GM12892 (cell line): ENCODE data around the gene PSTPIP1.

ENCODE experiments used
- DNase-seq: peaks from one replicate; pipeline ENCODE4 v3.0.0; 2011; ENCODE audit not compliant: insufficient read length
- FAIRE-seq: peaks from 2 replicates; lab custom pipeline; 2011; peaks lifted over from hg19 to GRCh38; lab: Jason Lieb, UNC
- POLR2A ChIP-seq: IDR thresholded peaks from 2 replicates; pipeline ENCODE4 v1.6.1; 2011; ENCODE audit warnings: low read depth, low read length, control low read depth
- POLR2AphosphoS5 ChIP-seq: IDR thresholded peaks from 2 replicates; pipeline ENCODE4 v1.6.1; 2011; ENCODE audit warnings: low read depth, low read length, control low read depth
- TAF1 ChIP-seq: IDR thresholded peaks from 2 replicates; pipeline ENCODE4 v1.6.1; 2011; ENCODE audit warnings: low read depth, mild to moderate bottlenecking, control low read depth, low read length, borderline replicate concordance

PSTPIP1 gene

DNA sequence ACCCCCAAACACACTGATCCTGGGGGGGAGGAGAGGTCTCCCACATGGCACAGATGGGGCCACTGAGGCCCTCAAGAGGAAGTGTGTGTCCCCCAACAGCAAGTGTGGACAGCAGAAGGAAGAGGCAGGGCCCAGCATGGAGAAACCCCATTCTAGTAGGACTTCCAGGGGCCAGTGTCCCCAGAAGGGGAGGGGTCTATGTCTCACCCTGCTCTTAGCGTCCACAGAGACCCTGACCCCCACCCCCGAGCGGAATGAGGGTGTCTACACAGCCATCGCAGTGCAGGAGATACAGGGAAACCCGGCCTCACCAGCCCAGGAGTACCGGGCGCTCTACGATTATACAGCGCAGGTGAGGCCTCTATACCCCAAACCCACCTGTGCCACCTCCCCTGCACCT lies 40.7 kb downstream of the PSTPIP1 start:
- DNase-seq (no peak), FAIRE-seq (no peak)
- no peak for TF ChIP-seq TAF1
- no peak for TF ChIP-seq POLR2A
- TF ChIP-seq POLR2AphosphoS5 = no peak

DNA sequence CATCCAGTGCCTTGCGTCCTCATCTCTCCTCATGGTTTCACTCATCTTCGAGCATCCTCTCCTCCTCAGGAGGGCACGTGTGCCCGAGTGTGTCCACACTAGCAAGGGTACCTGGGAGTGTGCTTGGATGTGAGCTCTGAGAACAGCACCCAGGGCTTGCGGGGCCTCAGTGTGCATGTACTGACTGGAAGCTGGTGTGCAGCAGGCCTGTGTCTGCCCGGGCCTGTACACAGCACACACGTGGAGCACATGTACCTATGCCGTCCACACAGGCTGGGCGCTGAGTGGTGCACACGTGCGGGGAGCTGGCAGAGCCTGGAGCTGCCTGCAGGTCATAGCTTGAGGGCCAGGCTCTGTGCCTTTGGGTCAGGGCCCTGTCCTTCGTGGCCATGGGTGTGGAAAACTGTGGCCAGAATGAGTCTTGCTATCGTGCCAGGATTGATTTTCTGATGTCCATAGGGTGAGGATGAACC lies 41.1 kb downstream of the PSTPIP1 start:
- TF ChIP-seq POLR2A = no peak
- TF ChIP-seq POLR2AphosphoS5 = 0 out of 2 replicates have a peak, but pooled peaks have one; percentile 3
- FAIRE-seq (no peak), DNase-seq (peak; percentile 6)

DNA sequence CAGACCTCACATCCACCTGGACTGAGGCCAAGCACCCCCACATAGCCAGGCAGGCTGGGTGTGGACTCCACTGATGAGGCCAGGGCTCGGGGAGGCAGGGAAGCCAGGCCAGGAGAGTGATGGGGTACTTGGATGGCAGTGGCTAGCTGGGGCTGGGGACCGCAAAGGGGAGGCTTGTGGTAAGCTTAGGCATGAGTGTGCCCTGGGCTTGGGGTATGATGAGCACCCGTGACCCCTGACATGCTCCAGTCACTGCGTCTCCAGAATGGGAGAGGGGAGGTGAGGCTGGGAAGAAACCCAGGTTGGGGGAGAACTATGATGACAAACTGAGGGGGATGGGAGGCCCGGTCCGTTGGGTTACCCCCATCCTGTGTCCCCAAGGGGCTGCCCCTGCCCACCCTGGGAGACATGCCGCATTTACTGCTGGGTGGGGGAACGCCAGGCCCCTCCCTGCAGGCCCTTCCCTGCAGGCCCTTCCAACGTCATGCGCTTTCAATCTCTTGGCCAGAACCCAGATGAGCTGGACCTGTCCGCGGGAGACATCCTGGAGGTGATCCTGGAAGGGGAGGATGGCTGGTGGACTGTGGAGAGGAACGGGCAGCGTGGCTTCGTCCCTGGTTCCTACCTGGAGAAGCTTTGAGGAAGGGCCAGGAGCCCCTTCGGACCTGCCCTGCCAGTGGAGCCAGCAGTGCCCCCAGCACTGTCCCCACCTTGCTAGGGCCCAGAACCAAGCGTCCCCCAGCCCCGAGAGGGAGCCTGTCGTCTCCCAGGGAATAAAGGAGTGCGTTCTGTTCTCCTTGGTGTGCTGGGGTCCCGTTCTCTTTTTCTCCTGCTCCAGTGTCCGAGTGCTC lies 41.8 kb downstream of the PSTPIP1 start:
- DNase-seq (peak; percentile 13), FAIRE-seq (no peak)
- TF ChIP-seq POLR2AphosphoS5 (0 out of 2 replicates have a peak, but pooled peaks have one; percentile 4), POLR2A (no peak)

DNA sequence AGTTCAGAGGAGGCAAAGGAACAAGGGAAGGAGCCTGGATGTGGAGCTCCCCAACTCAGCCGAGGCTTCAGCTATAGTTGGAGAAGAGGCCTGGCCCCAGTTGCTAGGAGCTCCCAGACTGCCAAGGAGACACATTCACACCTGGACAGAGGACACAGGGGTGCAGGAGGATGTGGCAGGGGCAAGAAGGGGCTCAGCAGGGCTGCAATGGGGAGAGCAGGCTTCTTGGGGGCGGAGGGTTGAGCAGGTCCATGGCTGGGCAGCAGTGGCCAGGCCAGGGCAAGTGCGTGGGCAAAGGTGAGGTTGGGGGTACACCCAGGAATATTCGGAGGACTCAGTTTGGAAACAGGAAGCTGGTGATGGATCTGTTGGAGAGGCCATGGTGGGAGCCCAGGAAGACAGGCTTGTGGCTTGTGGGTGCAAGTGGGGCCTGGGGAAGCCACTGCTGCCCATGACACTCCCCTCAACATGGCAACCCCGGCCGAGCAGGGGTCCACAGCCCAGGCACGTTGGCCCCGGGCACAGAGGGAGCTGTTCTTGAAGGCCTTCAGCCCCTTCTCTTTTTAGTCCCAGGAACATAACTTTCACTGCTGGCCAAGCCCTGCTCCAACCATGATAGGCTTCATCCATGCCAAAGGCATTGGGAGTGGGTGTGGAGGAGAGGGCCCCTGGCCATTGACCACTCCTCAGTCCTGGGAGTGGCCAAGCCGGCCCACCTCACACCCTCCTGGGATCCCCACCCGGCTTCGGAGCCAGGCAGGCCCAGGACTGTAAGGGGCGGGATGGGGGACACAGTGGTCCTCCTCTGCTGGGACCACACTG lies 42.7 kb downstream of the PSTPIP1 start:
- FAIRE-seq (no peak), DNase-seq (peak; percentile 17)
- TF ChIP-seq POLR2A = no peak
- TF ChIP-seq POLR2AphosphoS5 = no peak
- TF ChIP-seq TAF1 = no peak

DNA sequence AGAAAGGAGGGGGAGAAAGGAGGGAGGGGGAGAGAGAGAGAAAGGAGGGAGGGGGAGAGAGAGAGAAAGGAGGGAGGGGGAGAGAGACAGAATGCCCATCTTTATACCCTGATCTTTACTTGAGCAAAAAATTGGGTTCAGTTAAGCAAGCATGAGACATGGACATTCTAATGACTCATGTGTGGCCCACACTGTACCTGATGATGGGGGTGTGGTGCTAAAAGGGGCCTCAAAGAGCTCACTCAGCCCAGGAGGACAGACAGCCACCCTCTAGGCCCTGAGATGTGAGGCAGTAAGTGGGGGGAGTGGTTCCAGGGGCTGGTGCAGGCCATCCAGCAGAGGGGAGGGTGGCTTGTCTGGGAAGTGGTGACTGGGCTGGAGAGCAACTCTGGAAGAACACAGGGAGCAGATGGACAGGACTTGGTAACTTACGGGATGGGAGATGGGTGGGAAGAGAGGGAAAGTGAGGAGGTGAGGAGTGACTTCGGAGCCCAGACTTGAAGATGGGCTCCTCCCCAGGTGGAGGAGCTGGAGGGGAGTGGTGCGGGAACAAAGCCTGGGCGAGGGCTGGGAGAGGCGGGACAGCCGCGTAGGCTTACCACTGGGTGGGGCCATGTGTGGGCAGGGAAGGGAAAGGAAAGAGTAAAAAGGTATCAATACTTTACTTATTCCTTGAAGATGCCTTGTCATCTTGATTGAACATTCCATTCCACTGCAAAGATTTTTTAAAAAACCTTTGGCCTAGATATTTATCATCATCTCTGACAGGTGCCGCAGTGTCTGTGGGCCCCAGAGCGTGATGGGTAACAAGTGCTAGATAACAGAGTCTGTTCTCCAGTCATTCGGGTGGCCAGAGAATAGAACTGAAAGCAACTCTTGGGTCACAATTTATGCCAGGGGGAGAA lies 43.6 kb downstream of the PSTPIP1 start:
- FAIRE-seq (no peak), DNase-seq (no peak)
- no peak for TF ChIP-seq TAF1
- TF ChIP-seq POLR2A = no peak
- TF ChIP-seq POLR2AphosphoS5 = no peak

DNA sequence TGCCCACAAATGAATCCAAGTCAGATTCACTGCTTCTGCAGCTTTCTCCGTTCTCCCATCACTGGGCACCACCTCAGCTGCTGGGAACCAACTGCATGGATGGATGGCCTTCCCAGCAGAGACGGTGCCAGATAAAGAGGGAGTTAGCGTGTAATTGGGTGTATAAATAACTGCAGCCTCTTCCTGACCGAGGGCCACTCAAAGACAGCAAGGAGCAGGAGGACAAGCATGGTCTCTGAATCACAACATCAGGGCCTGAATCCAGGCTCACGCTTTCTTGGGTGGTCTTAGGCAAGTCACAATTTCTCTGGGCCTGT lies 44.2 kb downstream of the PSTPIP1 start:
- FAIRE-seq = no peak
- TF ChIP-seq TAF1 = no peak
- TF ChIP-seq POLR2A = no peak
- TF ChIP-seq POLR2AphosphoS5 = no peak
- DNase-seq = no peak

DNA sequence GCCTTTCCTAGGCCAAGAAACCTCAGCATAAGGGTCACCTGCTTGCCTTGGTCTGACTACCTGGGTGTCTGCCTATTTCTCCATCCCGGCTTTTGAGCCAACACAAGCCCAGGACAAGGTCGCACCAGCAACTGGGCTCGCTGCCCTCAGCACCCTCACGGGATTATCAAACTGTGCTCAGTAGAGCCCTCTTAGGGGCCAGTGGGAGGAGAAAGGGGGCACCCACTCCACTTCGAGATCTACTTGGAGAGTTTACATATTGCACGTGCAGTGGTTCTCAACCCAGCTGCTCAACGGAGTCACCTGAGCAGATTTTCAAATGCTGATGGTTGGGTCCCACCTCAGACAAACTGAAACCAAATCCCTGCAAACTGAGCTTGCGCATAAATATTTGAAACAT lies 44.9 kb downstream of the PSTPIP1 start:
- DNase-seq = no peak
- TF ChIP-seq TAF1 = no peak
- no peak for TF ChIP-seq POLR2AphosphoS5
- no peak for TF ChIP-seq POLR2A
- FAIRE-seq = no peak

DNA sequence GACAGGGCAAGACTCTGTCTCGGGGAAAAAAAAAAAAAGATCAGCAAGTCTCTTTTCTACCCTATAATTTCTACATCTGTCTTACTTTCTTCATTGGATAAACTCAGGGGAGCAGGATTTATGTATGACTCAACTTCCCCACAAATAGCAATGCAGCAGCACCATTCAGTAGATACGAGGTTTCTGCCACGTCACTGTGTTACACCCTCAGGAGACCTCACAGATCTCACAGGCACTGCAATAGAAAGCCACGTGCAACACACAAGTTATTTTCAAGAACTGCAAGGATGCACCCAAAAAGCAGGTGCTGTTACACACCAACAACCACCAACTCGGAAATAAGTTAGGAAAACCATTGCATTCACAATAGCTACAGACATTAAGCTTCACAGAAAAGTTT lies 45.7 kb downstream of the PSTPIP1 start:
- no peak for FAIRE-seq
- no peak for TF ChIP-seq POLR2AphosphoS5
- no peak for TF ChIP-seq TAF1
- no peak for TF ChIP-seq POLR2A

DNA sequence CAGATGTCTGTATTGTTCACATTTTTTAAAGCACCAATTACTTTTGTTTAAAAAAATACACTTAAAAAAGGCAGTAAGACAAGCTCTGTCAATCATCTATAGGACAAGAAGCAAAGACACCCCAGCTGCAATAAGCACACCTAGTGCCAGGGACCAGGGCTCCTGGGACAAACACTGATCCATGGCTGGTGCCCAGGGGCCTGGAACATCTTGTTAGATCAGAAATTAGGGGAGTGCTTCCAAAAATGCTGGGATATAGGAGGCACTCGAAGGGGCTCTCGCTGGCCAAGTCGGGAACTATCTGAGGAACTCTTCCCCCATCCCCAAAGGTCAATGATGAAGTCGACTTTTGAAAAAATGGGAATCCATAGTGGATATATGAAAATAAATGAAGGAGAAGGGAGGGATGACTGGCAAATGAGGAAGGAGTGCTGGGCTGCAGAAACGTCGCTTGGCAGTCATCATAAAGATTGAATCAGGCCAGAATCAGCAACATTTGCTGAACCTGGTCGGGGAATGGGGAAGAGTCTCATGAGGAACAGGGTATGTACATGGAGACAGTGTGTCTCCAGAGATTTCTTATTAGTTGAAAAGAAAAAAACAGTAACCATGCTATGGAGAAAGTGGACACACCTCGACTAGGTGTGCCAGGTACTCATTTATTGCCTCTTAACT lies 47.5 kb downstream of the PSTPIP1 start:
- no peak for DNase-seq
- TF ChIP-seq TAF1 (no peak), POLR2A (no peak), POLR2AphosphoS5 (no peak)
- FAIRE-seq = no peak

More for the DNA sequence above, 45.7 kb downstream of the PSTPIP1 start:
- no peak for DNase-seq
